ENCODE measurements around the gene NCAPD2.

The NCAPD2 gene

DNA sequence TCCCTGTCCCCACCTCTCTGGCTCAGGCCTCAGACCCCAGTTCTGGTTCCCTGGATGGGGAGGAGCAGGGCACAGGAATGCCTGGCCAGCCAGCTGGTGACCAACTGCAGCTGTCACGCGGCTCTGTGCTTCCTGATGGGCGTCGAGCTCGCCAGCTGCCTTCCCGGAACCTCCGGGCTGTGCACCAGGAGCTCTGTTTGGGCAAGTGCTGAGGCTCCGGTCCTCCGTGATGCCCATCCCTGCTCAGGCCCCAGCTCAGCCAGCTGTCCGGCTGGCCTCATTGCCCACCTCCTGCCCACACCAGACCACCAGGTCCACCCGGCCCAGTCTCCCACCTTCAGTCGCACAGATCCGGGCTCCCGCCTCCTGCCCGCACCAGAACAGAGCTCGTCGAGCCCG lies 57.2 kb downstream of the NCAPD2 start:
- no peaks in the 10 kb centered on the region for H3K79me2 ChIP-seq
- no peak overlapping the region for H2AFZ ChIP-seq
- H3K4me3 ChIP-seq (ENCODE audit: low read depth, low read length) = no peak overlapping the region
- peak overlapping the region; percentile 65 for H3K27ac ChIP-seq
- no peaks in the 10 kb centered on the region for H3K9me3 ChIP-seq (ENCODE audit: control insufficient read depth, low read length)
- H3K36me3 ChIP-seq (ENCODE audit: control insufficient read depth, insufficient read depth, low read length) = no peaks in the 10 kb centered on the region
- TF ChIP-seq, protein P1, sequence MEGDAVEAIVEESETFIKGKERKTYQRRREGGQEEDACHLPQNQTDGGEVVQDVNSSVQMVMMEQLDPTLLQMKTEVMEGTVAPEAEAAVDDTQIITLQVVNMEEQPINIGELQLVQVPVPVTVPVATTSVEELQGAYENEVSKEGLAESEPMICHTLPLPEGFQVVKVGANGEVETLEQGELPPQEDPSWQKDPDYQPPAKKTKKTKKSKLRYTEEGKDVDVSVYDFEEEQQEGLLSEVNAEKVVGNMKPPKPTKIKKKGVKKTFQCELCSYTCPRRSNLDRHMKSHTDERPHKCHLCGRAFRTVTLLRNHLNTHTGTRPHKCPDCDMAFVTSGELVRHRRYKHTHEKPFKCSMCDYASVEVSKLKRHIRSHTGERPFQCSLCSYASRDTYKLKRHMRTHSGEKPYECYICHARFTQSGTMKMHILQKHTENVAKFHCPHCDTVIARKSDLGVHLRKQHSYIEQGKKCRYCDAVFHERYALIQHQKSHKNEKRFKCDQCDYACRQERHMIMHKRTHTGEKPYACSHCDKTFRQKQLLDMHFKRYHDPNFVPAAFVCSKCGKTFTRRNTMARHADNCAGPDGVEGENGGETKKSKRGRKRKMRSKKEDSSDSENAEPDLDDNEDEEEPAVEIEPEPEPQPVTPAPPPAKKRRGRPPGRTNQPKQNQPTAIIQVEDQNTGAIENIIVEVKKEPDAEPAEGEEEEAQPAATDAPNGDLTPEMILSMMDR (IDR thresholded peaks at IDR 0.05) = no peak
- H3K4me2 ChIP-seq (ENCODE audit: low read length) = no peak overlapping the region
- H3K9ac ChIP-seq = no peak overlapping the region
- no peaks in the 10 kb centered on the region for H3K27me3 ChIP-seq (ENCODE audit: control insufficient read depth, insufficient read depth, low read length)
- peaks cover 33% of the 10 kb centered on the region for H3K4me1 ChIP-seq

DNA sequence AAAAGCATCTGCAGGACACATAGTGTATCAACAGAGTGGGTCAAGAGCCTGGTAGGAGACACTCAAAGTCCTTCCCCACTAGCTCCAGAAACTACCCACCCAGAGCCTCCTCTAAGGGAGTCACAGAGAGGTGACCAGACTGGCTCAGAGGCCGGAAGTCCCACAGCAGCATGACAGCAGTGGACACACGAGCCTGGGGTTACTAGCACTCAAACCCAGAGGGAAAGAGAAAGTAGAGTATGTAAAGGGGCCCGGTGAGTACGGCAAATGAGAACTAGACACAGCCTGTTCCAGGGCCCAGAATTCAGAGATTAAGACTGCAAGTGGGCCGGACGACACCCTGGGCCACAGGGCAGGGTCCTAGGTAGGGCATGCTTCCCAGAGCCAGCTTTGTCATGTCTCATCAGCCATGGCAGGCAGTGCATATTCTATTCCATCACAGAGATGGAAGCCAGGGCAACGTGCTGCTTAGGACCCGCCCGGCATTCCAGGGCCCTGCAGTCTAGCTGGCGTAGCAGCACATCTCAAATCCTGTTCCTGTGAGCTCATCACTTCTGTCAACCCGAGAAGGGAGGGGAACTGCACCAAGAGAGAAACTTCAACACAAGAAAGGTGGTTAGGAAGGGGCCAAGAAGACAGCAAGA lies 57.7 kb downstream of the NCAPD2 start:
- TF ChIP-seq, protein P1 (IDR thresholded peaks at IDR 0.05) = no peak
- Histone ChIP-seq H3K27ac (peak overlapping the region; percentile 65), H2AFZ (no peak overlapping the region), H3K36me3 (ENCODE audit: control insufficient read depth, insufficient read depth, low read length) (no peaks in the 10 kb centered on the region), H3K4me3 (ENCODE audit: low read depth, low read length) (no peak overlapping the region), H3K4me2 (ENCODE audit: low read length) (no peak overlapping the region), H3K4me1 (peaks cover 33% of the 10 kb centered on the region), H3K27me3 (ENCODE audit: control insufficient read depth, insufficient read depth, low read length) (no peaks in the 10 kb centered on the region), H3K9me3 (ENCODE audit: control insufficient read depth, low read length) (no peaks in the 10 kb centered on the region), H3K79me2 (no peaks in the 10 kb centered on the region), H3K9ac (no peak overlapping the region)

DNA sequence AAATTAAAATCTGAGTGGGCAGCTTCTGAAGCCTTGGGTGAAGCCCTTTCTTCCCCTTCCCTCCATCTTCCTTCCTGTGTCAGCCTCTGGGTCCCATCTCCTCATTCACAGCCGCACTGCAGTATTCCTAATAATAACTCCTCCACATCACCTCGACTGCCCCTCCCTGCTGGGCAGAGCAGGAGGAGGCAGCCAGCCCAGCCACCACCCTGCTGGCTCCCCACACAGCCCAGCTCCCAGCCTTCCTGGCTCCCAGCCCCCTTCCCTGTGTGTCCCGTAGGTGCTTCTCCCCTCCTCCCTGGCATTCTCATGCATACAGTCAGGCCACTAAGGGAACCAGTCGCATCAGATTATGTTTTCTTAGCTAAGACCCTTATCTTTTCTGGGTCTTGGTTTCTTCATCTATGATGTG lies 58.2 kb downstream of the NCAPD2 start:
- TF ChIP-seq, protein P1 (IDR thresholded peaks at IDR 0.05) = no peak
- H3K36me3 ChIP-seq (ENCODE audit: control insufficient read depth, insufficient read depth, low read length) = no peaks in the 10 kb centered on the region
- no peaks in the 10 kb centered on the region for H3K27me3 ChIP-seq (ENCODE audit: control insufficient read depth, insufficient read depth, low read length)
- H3K79me2 ChIP-seq = no peaks in the 10 kb centered on the region
- H3K9me3 ChIP-seq (ENCODE audit: control insufficient read depth, low read length) = no peaks in the 10 kb centered on the region
- peak overlapping the region; percentile 65 for H3K27ac ChIP-seq
- no peak overlapping the region for H2AFZ ChIP-seq
- H3K4me2 ChIP-seq (ENCODE audit: low read length) = no peak overlapping the region
- peaks cover 33% of the 10 kb centered on the region for H3K4me1 ChIP-seq
- no peak overlapping the region for H3K9ac ChIP-seq
- H3K4me3 ChIP-seq (ENCODE audit: low read depth, low read length) = no peak overlapping the region

DNA sequence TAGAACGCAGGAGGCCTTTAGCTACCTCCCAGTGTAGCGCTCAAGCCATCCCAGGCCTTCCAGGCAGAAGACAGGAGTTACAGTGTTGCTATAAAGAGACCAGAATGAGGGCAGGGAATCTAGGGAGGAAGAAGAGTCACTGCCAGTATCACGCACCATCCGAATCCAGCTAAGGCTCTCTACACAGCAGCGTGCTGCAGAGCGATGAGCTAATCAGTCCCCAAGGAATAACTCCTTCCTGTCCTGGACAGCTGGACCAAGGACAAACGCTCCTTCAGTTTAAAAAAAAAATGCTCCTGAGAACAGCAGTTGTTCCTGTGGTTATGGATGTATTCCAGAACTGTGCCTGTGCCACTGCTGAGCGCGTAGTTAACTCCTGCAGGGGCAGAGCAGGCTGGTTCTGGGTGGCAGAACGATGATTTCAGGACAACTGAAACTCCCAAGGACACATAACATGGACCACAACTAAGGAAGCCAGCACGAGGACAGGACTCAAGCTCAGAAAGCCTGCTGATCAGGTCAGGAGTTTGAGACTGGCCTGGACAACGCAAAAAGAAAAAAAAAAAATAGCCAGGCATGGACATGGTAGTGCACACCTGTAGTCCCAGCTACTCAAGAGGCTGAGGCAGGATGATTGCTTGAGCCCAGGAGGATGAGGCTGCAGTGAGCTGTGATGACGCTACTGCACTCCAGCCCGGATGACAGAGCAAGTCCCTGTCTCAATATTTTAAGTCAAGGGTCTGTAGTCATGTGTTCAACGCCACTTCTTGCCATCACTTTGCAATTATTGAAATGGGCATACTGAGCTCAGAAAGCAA lies 59.4 kb downstream of the NCAPD2 start:
- TF ChIP-seq, protein P1 (IDR thresholded peaks at IDR 0.05) = no peak
- Histone ChIP-seq H2AFZ (peak overlapping the region; percentile 65), H3K9me3 (ENCODE audit: control insufficient read depth, low read length) (no peaks in the 10 kb centered on the region), H3K4me3 (ENCODE audit: low read depth, low read length) (no peak overlapping the region), H3K9ac (no peak overlapping the region), H3K36me3 (ENCODE audit: control insufficient read depth, insufficient read depth, low read length) (no peaks in the 10 kb centered on the region), H3K27ac (peak overlapping the region; percentile 65), H3K4me1 (peaks cover 33% of the 10 kb centered on the region), H3K4me2 (ENCODE audit: low read length) (peak overlapping the region; percentile 2), H3K79me2 (no peaks in the 10 kb centered on the region), H3K27me3 (ENCODE audit: control insufficient read depth, insufficient read depth, low read length) (no peaks in the 10 kb centered on the region)

Measured in parathyroid adenoma (tissue), 2 donors.